ENCODE results near the gene FABP7.
"Not testable (repeated sequence)": the region's sequence is repeated elsewhere in the genome, so short reads cannot be mapped to it uniquely, and the experiment has no call there.

Gene FABP7

GRCh38 chr6:122779667-122780066 lies at the start of gene FABP7:
FABP7 (plus strand) TSS chr6:122779716; CDS start chr6:122779795, 79 bp downstream.
- DNase-seq = no peak

- no peak for DNase-seq
These were observed 49.2 kb upstream of the FABP7 start for GRCh38 chr6:122730334-122730733.

- peak; percentile 28 to 64 for DNase-seq
These were observed 48.6 kb upstream of the FABP7 start for GRCh38 chr6:122730775-122731386.

GRCh38 chr6:122733259-122733658 lies 46.3 kb upstream of the FABP7 start:
- DNase-seq = no peak

GRCh38 chr6:122734529-122735395 lies 44.8 kb upstream of the FABP7 start:
- no peak for DNase-seq

GRCh38 chr6:122735582-122735981 lies 43.9 kb upstream of the FABP7 start:
- DNase-seq = peak; percentile 77 to 86

- peak; percentile 68 to 69 for DNase-seq
These were observed 43.4 kb upstream of the FABP7 start for GRCh38 chr6:122736163-122736562.

- no peak for DNase-seq
These were observed 42.9 kb upstream of the FABP7 start for GRCh38 chr6:122736616-122737015.

GRCh38 chr6:122740091-122740490 lies 39.4 kb upstream of the FABP7 start:
- no peak for DNase-seq

- DNase-seq = no peak
These were observed 38.6 kb upstream of the FABP7 start for GRCh38 chr6:122740936-122741335.

GRCh38 chr6:122744247-122744646 lies 35.3 kb upstream of the FABP7 start:
- DNase-seq = peak in 1 of 2 experiments; percentile 11

GRCh38 chr6:122744856-122745255 lies 34.7 kb upstream of the FABP7 start:
- DNase-seq = not testable (repeated sequence)

- no peak for DNase-seq
These were observed 32.8 kb upstream of the FABP7 start for GRCh38 chr6:122746688-122747087.

GRCh38 chr6:122747573-122747972 lies 31.9 kb upstream of the FABP7 start:
- no peak for DNase-seq

- not testable (repeated sequence) for DNase-seq
These were observed 30.6 kb upstream of the FABP7 start for GRCh38 chr6:122748945-122749344.

GRCh38 chr6:122749451-122750050 lies 30.0 kb upstream of the FABP7 start:
- peak; percentile 57 to 65 for DNase-seq

GRCh38 chr6:122751326-122751725 lies 28.2 kb upstream of the FABP7 start:
- DNase-seq = peak in 1 of 2 experiments; percentile 6

- no peak for DNase-seq
These were observed 27.1 kb upstream of the FABP7 start for GRCh38 chr6:122752459-122752858.

- DNase-seq = no peak
These were observed 26.4 kb upstream of the FABP7 start for GRCh38 chr6:122753000-122753687.

- no peak for DNase-seq
These were observed 25.8 kb upstream of the FABP7 start for GRCh38 chr6:122753688-122754056.

GRCh38 chr6:122754191-122754731 lies 25.3 kb upstream of the FABP7 start:
- no peak for DNase-seq

- no peak for DNase-seq
These were observed 23.6 kb upstream of the FABP7 start for GRCh38 chr6:122755901-122756300.

GRCh38 chr6:122758927-122759334 lies 20.6 kb upstream of the FABP7 start:
- no peak for DNase-seq

All from NCI-H526 (cell line).